Neutrophil (primary cell): Measurements from ENCODE around the gene AACS.
"Not testable (repeated sequence)": the region's sequence is repeated elsewhere in the genome, so short reads cannot be mapped to it uniquely, and the experiment has no call there.

Experiments
- H3K27ac ChIP-seq: fragments of 200-600 bp; sonication (generic); 2 replicates; pipeline ENCODE4 v1.5.1; 2016; ENCODE audit warnings: mild to moderate bottlenecking, moderate library complexity
- H3K27me3 ChIP-seq: fragments of 200-600 bp; sonication (generic); 2 replicates; pipeline ENCODE4 v1.6.0; 2016; ENCODE audit warnings: mild to moderate bottlenecking
- H3K36me3 ChIP-seq: fragments of 200-600 bp; sonication (generic); 2 replicates; pipeline ENCODE4 v1.5.1; 2017
- H3K4me1 ChIP-seq, 2 experiments: fragments of 200-600 bp in 1 of 2; sonication (generic) in 1 of 2; 1 replicate in 1 of 2; 2 replicates in 1 of 2; pipeline versions ENCODE4 v1.5.1 to v1.6.1; 2013 to 2016; ENCODE audit warnings: low read depth in 1 of 2, low read length in 1 of 2, mild to moderate bottlenecking in 1 of 2, moderate library complexity in 1 of 2; ENCODE audit not compliant: control insufficient read depth in 1 of 2, insufficient read depth in 1 of 2
- H3K4me3 ChIP-seq, 2 experiments: fragments of 200-600 bp in 1 of 2; sonication (generic) in 1 of 2; 1 replicate in 1 of 2; 2 replicates in 1 of 2; pipeline ENCODE4 v1.5.1; 2013 to 2016; ENCODE audit warnings: low read depth in 1 of 2, low read length in 1 of 2, mild to moderate bottlenecking in 1 of 2, moderate library complexity in 1 of 2
- H3K9me3 ChIP-seq: fragments of 200-600 bp; sonication (generic); 2 replicates; pipeline ENCODE4 v1.5.1; 2016
- TF ChIP-seq, protein P1 (sequence below): fragments of 200-600 bp; sonication (generic); IDR thresholded peaks from 2 replicates; pipeline ENCODE4 v1.5.1; 2016; ENCODE audit warnings: antibody characterized with exemption

Gene AACS

GRCh38 chr12:125135906-125136305, 70.7 kb downstream of the AACS start:
- TF ChIP-seq, protein P1, sequence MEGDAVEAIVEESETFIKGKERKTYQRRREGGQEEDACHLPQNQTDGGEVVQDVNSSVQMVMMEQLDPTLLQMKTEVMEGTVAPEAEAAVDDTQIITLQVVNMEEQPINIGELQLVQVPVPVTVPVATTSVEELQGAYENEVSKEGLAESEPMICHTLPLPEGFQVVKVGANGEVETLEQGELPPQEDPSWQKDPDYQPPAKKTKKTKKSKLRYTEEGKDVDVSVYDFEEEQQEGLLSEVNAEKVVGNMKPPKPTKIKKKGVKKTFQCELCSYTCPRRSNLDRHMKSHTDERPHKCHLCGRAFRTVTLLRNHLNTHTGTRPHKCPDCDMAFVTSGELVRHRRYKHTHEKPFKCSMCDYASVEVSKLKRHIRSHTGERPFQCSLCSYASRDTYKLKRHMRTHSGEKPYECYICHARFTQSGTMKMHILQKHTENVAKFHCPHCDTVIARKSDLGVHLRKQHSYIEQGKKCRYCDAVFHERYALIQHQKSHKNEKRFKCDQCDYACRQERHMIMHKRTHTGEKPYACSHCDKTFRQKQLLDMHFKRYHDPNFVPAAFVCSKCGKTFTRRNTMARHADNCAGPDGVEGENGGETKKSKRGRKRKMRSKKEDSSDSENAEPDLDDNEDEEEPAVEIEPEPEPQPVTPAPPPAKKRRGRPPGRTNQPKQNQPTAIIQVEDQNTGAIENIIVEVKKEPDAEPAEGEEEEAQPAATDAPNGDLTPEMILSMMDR = no peak
- Histone ChIP-seq H3K4me3 (no peak overlapping the region), H3K27ac (no peak overlapping the region), H3K4me1 (peaks cover 0 to 3% of the 10 kb centered on the region in 2 experiments), H3K9me3 (no peaks in the 10 kb centered on the region), H3K27me3 (no peaks in the 10 kb centered on the region), H3K36me3 (peaks cover 3% of the 10 kb centered on the region)

DNA sequence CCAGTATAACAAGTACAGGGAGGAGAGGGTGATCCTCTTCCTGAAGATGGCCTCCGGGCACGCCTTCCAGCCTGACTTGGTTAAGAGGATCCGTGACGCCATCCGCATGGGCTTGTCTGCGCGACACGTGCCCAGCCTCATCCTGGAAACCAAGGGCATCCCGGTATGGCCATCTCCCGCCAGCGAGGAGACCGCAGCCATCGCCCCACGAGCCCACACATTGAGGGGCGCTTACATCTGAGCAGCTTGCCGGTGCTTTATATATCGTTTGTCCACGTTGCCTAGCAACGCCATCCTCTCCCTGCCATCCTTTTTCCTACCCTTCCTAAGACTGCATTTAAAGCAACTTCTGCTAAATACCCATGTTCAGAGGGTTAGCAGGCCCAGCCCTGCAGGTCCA, 71.5 kb downstream of the AACS start:
- TF ChIP-seq, protein P1 = no peak
- H3K4me3 ChIP-seq = no peak overlapping the region
- peaks cover 3% of the 10 kb centered on the region for H3K36me3 ChIP-seq

DNA sequence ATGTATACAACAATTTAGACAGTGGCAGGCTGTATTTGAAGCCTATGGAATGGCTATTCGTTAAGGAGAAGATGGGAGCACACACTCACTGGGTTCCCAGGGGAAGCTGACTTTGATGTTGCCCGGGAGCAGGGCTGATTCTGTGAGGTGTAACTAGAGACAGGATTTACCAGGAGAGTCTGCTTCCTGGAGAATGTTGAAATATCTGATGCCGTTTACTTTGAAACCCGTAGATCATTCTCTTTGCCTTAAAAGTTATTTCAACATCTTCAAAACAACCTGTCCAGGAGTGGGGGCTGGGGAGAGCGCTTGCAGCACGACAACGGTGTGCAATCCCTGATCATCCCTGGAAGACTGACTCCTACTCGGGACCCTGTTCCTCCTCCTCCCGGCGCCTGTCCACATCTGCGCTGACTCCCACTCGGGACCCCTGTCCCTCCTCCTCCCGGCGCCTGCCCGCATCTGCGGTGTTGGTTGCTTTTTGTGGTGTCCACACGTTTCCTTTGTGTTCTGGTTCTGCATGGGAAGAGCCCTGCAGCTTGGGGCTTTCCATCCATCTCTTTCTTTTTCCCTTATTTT, 72.6 kb downstream of the AACS start:
- H3K4me1 ChIP-seq = no peaks in the 10 kb centered on the region
- H3K36me3 ChIP-seq = peaks cover 3% of the 10 kb centered on the region
- no peaks in the 10 kb centered on the region for H3K9me3 ChIP-seq
- no peak overlapping the region for H3K4me3 ChIP-seq
- no peak overlapping the region for H3K27ac ChIP-seq
- H3K27me3 ChIP-seq = no peaks in the 10 kb centered on the region
- TF ChIP-seq, protein P1 = no peak

More for the DNA sequence above, 71.5 kb downstream of the AACS start:
- Histone ChIP-seq H3K4me1 (peaks cover 0 to 3% of the 10 kb centered on the region in 2 experiments), H3K27me3 (no peaks in the 10 kb centered on the region), H3K27ac (no peak overlapping the region), H3K9me3 (no peaks in the 10 kb centered on the region)

DNA sequence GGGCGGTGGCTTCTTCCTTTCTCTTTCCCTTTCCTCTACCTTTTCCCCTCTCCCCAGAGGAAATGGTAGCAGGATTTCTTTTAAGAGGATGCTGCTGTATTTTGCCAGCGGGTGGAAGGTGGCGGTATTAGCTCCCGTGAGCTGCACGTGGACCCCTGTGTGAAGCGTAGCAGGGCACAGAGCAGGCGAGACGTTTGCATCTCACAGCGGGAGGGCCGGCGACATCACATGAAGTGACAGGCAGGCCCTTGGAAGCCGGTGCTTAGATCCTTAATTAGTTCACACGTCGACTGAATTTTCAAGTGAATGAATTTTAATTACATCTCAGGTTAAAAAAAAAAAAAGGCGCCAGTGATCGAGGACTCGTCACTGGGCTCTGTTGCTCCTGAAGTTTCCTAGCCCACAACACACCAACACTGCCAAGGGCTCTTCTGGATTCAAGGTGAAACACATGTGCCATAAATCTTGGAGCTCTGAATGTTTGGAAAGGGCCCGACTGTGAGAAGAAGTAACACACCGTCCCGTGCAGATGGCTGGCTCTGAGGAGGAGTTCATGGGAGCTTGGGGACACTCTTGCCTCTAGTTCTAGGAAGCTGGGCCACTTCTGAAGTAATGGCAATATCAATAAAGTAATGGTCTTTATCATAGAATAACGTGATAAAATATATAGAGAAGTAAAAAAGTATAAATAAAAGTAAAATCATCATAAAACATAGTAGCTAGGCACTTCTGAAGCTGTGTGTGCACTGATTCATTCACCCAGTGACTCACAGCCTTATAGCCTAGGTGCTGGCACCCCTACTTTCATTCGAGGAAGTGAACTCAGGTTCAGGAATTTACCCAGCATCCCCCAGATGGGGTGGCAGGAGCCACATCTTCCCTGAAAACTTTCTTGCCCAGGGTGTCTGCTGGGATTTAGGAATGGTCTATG, 75.3 kb downstream of the AACS start:
- Histone ChIP-seq H3K27ac (no peak overlapping the region), H3K27me3 (no peaks in the 10 kb centered on the region)

DNA sequence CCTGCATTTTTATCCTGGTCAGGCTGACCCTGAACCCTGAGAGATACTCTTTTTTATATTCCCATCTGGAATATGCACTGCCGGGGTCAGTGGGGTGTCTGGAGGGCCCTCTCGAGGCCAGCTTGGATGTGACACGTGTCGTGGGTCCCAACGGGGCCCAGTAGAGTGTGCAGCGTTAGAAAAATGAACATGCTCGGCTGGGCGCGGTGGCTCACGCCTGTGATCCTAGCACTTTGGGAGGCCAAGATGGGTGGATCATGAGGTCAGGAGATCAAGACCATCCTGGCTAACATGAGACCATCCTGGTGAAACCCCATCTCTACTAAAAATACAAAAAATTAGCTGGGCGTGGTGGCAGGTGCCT, 76.0 kb downstream of the AACS start:
- not testable (repeated sequence) for H3K9me3 ChIP-seq, H3K27ac ChIP-seq, H3K27me3 ChIP-seq, H3K4me3 ChIP-seq, H3K4me1 ChIP-seq, H3K36me3 ChIP-seq

More for the DNA sequence above, 75.3 kb downstream of the AACS start:
- H3K4me1 ChIP-seq = no peaks in the 10 kb centered on the region
- peaks cover 3% of the 10 kb centered on the region for H3K36me3 ChIP-seq
- TF ChIP-seq, protein P1 = no peak
- H3K9me3 ChIP-seq = no peaks in the 10 kb centered on the region
- no peak overlapping the region for H3K4me3 ChIP-seq

GRCh38 chr12:125142601-125143000, 77.4 kb downstream of the AACS start:
- Histone ChIP-seq H3K27me3 (no peaks in the 10 kb centered on the region), H3K36me3 (no peaks in the 10 kb centered on the region), H3K9me3 (no peaks in the 10 kb centered on the region), H3K4me1 (no peaks in the 10 kb centered on the region), H3K4me3 (no peak overlapping the region), H3K27ac (no peak overlapping the region)
- TF ChIP-seq, protein P1 = no peak
